ENCODE data around the gene TMEM174.

The TMEM174 gene

DNA sequence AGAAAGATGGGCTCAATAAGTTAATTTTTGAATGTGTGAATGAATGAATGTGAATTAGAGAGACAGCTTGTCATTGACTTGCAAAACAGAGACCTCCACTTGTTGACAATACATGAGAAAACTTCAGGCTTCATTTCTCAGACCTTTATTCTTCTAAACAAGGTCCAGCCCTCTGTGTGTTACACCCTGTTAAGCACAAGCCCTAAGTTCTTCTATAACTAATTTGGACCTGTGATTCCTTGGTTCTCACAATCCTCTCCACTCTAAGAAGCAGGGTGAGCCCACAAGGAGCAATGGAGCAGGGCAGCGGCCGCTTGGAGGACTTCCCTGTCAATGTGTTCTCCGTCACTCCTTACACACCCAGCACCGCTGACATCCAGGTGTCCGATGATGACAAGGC is at the start of gene TMEM174:
Gene TMEM174, plus strand, starts transcription at position 243 of the 400 bp plus-strand sequence. Its CDS starts 51 bp downstream, at position 294.
- H4K20me1 ChIP-seq (ENCODE audit: insufficient read depth, low read length, poor library complexity, severe bottlenecking): no peaks in the 10 kb centered on the region
- H3K4me2 ChIP-seq (ENCODE audit: low read depth, low read length, poor library complexity, severe bottlenecking): no peak within 1 kb of the TSS
- H3K9me2 ChIP-seq (replicated peaks; ENCODE audit: low read depth, low read length): no peaks in the 10 kb centered on the region
- no peak within 1 kb of the TSS for H3K9ac ChIP-seq (ENCODE audit: low read depth, low read length, poor library complexity, severe bottlenecking)
- H3K27me3 ChIP-seq (ENCODE audit: insufficient read depth, low read length, poor library complexity, severe bottlenecking): peaks cover 49% of the 10 kb centered on the region
- H3F3A ChIP-seq (ENCODE audit: low read depth): no peaks in the 10 kb centered on the region
- no peak for TF ChIP-seq CTCF (conservative IDR thresholded peaks at IDR 0.05; ENCODE audit: low read length)
- TF ChIP-seq EZH2phosphoT487 (IDR thresholded peaks at IDR 0.05; ENCODE audit: borderline replicate concordance): no peak
- no peaks in the 10 kb centered on the region for H3K4me1 ChIP-seq (ENCODE audit: insufficient read depth, low read length, poor library complexity, severe bottlenecking)
- H3K9me3 ChIP-seq (ENCODE audit: insufficient read depth, low read depth, low read length): no peaks in the 10 kb centered on the region
- no peaks in the 10 kb centered on the region for H3K36me3 ChIP-seq (ENCODE audit: insufficient read depth, low read length)
- no peak within 1 kb of the TSS for H2AFZ ChIP-seq (ENCODE audit: low read length)
- no peaks in the 10 kb centered on the region for H3K79me2 ChIP-seq (ENCODE audit: insufficient read depth, low read length)
- no peak within 1 kb of the TSS for H3K4me3 ChIP-seq (ENCODE audit: low read length, poor library complexity, severe bottlenecking)

DNA sequence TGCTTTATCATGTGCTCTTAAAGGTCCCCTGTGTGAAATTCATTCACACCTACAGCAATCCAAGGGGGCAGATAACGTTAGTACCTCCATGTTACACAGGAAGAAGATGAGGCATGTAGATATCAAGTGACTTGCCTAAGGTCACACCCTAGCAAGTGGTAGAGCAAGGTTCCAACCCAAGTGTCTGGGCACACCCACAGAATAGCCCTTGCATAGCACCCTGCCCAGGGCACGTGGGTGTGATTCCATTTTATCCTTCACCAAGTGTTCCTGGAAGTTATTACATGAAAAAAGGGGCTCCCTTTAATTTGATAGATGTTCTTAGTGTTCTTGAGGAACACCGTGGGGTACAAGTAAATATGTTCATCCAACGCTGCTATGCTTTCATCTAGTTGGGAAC is 47.7 kb upstream of the TMEM174 start:
- Histone ChIP-seq H3K9ac (ENCODE audit: low read depth, low read length, poor library complexity, severe bottlenecking) (no peak overlapping the region), H3K4me1 (ENCODE audit: insufficient read depth, low read length, poor library complexity, severe bottlenecking) (no peaks in the 10 kb centered on the region), H3K9me2 (replicated peaks; ENCODE audit: low read depth, low read length) (no peaks in the 10 kb centered on the region), H3K36me3 (ENCODE audit: insufficient read depth, low read length) (no peaks in the 10 kb centered on the region), H3K27me3 (ENCODE audit: insufficient read depth, low read length, poor library complexity, severe bottlenecking) (no peaks in the 10 kb centered on the region), H2AFZ (ENCODE audit: low read length) (no peak overlapping the region), H3F3A (ENCODE audit: low read depth) (no peaks in the 10 kb centered on the region), H3K4me2 (ENCODE audit: low read depth, low read length, poor library complexity, severe bottlenecking) (no peak overlapping the region), H3K4me3 (ENCODE audit: low read length, poor library complexity, severe bottlenecking) (no peak overlapping the region), H3K79me2 (ENCODE audit: insufficient read depth, low read length) (no peaks in the 10 kb centered on the region), H3K9me3 (ENCODE audit: insufficient read depth, low read depth, low read length) (no peaks in the 10 kb centered on the region), H4K20me1 (ENCODE audit: insufficient read depth, low read length, poor library complexity, severe bottlenecking) (no peaks in the 10 kb centered on the region)
- no peak for TF ChIP-seq EZH2phosphoT487 (IDR thresholded peaks at IDR 0.05; ENCODE audit: borderline replicate concordance)
- no peak for TF ChIP-seq CTCF (conservative IDR thresholded peaks at IDR 0.05; ENCODE audit: low read length)

GRCh38 chr5:73126381-73126780 is 46.6 kb upstream of the TMEM174 start:
- Histone ChIP-seq H3K4me1 (ENCODE audit: insufficient read depth, low read length, poor library complexity, severe bottlenecking) (no peaks in the 10 kb centered on the region), H3K36me3 (ENCODE audit: insufficient read depth, low read length) (no peaks in the 10 kb centered on the region), H4K20me1 (ENCODE audit: insufficient read depth, low read length, poor library complexity, severe bottlenecking) (no peaks in the 10 kb centered on the region), H3K9me2 (replicated peaks; ENCODE audit: low read depth, low read length) (no peaks in the 10 kb centered on the region), H3K4me2 (ENCODE audit: low read depth, low read length, poor library complexity, severe bottlenecking) (no peak overlapping the region), H3K4me3 (ENCODE audit: low read length, poor library complexity, severe bottlenecking) (no peak overlapping the region), H3F3A (ENCODE audit: low read depth) (no peaks in the 10 kb centered on the region), H3K27me3 (ENCODE audit: insufficient read depth, low read length, poor library complexity, severe bottlenecking) (no peaks in the 10 kb centered on the region), H3K9me3 (ENCODE audit: insufficient read depth, low read depth, low read length) (no peaks in the 10 kb centered on the region), H3K79me2 (ENCODE audit: insufficient read depth, low read length) (no peaks in the 10 kb centered on the region), H2AFZ (ENCODE audit: low read length) (no peak overlapping the region), H3K9ac (ENCODE audit: low read depth, low read length, poor library complexity, severe bottlenecking) (no peak overlapping the region)
- no peak for TF ChIP-seq CTCF (conservative IDR thresholded peaks at IDR 0.05; ENCODE audit: low read length)
- no peak for TF ChIP-seq EZH2phosphoT487 (IDR thresholded peaks at IDR 0.05; ENCODE audit: borderline replicate concordance)
